Measurements from ENCODE around the gene TMED1.

TMED1 gene

DNA sequence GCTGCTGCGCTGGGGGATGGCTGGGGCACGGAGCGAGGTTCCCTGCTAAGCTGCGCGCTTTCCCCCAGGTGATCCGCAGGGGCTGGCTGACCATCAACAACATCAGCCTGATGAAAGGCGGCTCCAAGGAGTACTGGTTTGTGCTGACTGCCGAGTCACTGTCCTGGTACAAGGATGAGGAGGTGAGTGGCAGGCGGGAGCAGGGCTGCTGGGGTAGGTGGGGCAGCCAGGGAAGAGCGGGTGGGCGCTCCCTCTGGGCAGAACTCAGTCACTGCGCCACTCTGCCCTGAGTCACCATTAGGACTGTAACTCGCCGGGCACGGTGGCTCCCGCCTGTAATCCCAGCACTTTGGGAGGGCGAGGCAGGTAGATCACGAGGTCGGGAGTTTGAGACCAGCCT is 23.8 kb downstream of the TMED1 start:
- in situ Hi-C loops (cut with HindIII; ENCODE audit: low sequenced_read_pairs) = no loop called here

DNA sequence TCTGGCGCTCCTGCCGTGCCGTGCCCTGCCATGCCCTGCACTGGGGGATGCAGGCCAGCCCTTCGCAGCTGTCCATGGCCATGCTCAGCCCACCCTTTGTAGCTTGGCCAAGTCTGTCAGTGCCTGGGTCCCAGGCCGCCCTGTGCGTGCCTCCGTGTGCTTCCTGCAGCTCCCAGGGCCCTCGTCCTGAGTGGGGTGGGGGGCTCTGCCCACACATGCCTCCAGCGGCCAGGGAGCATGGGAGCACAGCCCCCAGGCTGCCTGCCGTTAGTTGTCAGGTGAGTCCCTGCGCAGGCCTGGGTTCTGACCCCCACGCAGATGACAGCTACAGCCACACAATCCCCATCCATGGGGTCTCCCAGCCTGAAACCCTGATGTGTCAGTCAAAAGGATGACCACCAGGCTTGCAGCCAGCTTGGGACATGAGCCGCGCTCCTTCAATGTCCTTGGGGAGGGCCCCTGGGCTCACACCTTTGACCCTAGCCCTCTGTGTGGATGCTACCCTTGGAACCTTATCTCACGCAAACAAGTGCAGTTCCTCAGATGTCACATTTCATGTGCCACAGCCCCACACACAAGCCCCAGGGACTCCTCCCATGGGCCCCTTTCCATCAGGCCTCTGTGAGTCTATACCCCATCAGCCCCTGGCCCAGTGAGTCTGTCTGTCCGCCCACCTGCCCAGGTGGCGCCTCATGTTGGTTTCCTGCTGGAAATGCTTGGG is 24.5 kb downstream of the TMED1 start:
- in situ Hi-C loops (cut with HindIII; ENCODE audit: low sequenced_read_pairs) = no loop called here

DNA sequence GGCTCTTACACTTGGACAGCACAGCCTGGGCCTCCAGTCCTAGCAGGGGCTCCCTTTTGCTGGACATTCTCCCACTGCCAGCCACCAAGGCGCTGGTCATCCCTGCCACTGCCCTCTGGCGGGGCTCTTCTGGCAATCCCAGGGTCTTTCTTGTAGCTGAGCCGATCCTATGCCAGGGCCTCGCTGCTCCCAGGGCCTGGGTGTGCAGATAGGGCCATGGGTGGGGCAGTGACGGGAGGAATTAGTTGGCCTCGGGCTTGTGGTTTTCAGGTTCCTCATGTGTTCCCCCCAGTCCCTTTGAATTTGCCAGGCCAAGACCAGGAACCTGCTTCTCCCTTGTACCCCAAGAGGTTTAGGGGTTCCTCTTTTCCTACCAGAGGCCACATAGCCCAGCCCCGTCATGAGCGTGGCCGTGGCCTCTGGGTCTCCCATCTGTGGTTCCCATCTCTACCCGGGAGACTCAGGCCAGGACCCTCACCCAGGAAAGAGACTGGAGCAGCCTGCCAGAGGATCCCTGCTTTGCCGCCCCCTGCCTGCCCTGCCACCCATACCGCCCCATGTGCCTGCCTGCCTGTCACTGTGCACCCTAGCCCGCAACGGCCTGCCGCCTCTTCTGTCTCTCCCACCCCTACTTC is 26.2 kb downstream of the TMED1 start:
- in situ Hi-C loops (cut with HindIII; ENCODE audit: low sequenced_read_pairs) = no loop called here

DNA sequence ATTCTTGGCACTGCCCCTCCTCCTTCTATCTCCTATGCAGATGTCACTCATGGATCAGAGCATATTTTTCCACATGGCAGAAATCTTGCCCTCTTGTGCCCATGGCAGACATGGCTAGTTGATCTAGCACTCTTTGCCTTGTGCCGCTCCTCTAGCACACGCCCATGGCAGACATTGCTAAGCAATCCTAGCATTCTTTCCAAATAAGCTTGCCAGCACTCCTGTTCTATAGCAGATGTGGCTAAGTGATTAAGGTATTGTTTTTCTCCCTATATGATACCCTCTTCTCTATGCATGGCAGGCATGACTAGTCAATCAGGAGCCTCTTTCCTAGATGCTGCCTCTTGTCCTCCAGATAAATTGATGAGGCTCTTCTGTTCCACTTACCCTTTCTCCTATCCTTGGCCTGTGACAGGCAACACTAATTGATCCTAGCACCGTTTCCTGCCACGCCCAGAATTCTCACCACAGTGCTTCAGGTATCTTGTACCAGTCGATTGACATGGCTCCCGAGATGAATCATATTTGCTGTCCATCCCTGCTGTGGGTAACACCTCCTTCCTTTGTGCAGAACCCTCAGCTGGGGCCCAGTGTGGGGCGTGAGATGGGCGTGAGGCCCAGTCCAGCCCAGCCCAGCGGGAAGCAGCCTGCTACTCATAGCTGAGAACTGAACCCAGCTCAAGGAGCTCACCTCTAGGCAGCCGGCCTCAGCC is 26.9 kb downstream of the TMED1 start:
- in situ Hi-C loops (cut with HindIII; ENCODE audit: low sequenced_read_pairs) = no loop called here

DNA sequence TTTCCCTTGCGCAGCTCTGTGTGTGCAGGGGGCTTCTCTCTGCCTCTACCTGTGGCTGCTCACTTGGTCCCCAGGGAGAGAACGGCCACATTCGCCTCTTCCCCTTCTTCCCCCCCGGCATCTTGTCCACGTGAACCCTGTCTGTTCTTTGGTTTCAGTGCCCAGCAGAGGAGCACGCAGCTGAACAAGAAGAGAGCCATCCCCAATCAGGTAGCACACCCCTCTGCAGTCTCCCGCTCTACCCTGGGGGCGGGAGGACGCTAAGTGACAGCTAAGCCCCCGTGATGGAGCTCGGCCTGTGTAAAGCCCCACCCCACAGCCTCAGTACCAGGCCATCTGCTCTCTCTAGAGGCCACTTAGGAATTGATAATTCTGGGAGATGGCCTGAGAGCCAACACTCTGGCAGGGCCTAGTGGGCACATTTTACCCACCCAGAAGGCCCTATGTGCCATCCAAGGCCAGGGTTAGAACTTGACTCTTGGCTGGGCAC is 30.2 kb downstream of the TMED1 start:
- in situ Hi-C loops (cut with HindIII; ENCODE audit: low sequenced_read_pairs) = no loop called here

DNA sequence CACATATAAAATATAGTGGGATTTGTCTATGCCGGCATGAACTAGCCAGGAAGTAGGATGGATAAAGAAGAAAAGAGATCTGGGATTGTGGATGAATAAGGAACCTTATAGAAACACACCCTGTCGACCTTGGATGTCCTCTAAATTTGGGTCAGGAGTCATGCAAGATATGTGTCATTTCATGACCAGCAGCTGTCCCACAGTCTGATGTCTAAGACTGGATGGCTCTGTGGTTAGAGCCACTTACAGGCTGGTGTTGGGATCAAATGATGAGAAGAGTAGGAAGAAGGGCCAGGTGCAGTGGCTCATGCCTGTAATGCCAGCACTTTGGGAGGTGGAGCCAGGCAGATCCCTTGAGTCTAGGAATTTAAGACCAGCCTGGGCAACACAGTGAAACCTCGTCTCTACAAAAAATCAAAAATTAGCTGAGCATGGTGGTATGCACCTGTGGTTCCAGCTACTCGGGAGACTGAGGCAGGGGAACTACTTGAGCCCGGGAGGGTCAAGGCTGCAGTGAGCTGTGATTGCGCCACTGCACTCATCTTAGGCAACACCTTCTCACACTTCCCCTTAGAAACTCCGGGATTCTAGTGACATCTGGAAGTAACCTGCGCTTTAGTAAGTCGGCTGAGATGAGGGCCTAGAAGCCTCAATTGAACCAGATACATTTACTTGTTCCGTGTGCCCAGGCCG is 30.8 kb downstream of the TMED1 start:
- in situ Hi-C loops (cut with HindIII; ENCODE audit: low sequenced_read_pairs) = no loop called here

DNA sequence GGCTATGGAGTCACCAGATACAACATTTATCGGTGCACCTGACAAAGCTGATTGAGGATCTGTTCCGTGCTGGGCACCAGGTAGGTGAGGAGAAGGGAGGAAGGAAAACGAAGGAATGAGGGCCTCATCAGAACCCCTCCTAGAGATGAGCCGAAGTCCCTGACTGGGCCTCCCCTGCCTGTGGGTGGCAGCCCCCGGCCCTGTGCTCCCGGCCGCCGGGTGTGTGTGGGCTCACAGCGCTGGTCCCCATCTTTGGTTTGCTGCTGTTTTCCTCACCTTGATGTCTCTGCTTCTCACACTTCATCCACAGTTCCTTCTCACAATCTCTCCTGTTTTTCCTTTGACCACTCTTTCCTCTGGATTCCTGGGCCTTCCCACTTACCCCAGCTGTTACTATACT is 32.8 kb downstream of the TMED1 start:
- in situ Hi-C loops (cut with HindIII; ENCODE audit: low sequenced_read_pairs) = no loop called here

DNA sequence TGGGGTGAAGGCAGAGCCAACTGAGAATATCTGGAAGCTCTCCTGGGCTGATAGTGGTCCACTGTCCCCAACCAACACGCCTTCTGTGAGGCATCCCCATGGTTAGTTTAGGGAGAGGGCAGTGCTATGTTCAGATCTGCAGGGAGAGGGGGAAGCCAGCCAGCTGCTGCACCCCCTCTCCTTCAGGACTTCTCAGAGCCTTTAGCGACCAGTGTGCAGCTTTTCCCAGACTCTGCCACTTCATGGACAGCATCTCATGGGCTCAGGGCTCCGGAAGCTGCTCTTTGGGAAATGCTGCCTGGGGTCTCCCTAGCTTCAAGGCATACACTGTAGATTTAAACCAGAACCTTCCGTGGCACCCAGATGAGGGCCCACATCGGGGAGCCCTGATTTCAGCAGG is 33.5 kb downstream of the TMED1 start:
- in situ Hi-C loops (cut with HindIII; ENCODE audit: low sequenced_read_pairs) = no loop called here

DNA sequence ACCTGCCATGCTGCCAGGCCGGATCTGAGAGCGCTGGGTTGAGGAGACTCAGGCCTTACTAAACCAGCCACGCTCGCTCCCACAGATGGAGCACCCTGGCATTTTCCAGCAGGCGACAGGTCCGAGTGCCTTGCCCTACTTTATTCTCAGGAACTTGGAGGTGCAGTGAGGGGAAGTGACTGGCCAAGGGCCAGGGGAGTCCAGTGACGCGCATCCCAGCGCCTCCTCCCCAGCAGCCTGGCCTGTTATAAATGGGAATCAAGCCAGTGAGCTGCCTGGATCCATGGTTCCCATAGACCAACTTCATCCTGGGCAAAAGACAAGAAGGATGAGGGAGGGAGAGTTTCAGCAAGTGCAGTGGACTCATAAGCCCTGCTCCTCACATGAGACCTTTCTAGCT is 35.5 kb downstream of the TMED1 start:
- in situ Hi-C loops (cut with HindIII; ENCODE audit: low sequenced_read_pairs) = no loop called here

DNA sequence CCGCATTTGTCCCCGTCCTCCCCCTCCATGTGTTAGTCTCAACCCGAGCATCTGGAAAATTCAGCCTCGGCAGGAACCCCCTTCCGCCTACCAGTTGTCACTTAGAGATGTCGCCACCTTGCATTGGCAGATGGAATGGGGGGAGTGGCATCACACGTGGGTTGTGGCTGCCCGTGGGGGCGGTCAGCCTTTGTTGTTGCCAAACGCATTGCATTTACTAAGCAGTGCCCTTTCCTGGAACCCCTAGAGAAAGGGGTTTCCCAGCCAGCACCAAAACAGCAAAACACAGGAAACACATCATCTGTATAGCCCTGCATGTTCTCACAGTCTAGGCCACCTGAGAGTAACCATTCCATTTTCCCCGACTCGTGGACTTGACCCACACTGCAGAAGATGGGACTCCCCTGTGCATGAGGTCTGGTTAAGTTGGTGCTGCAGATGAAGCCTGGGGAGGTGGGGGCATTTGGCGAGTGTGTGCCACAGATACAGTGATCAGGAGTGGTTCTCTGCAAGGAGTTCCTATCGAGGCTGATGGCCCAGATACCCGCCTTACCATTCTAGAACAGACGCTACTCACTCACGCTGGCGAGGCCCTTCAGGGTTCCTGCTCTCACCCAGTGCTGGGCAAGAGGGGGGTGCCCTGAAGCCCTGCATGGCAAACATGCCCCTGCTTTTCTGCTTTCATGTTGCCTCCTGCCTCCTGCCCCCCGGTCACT is 38.3 kb downstream of the TMED1 start:
- in situ Hi-C loops (cut with HindIII; ENCODE audit: low sequenced_read_pairs) = no loop called here

DNA sequence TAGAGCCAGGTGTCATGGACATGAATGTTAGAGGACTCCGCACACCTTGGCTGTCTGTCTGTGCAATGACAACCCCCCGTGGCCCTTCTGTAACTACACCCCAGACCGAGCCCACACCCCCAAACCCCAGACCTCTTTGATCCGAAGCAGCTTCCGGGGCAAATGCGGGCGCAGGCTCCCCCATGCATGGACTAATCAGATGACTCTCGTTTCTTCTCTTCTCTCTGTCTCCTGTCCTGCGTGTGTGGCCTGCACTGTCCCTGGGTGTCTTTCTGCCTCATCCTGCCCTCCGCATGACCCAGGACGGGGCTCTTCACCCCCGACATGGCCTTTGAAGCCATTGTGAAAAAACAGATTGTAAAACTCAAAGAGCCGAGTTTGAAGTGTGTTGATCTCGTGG is 38.9 kb downstream of the TMED1 start:
- in situ Hi-C loops (cut with HindIII; ENCODE audit: low sequenced_read_pairs) = no loop called here

DNA sequence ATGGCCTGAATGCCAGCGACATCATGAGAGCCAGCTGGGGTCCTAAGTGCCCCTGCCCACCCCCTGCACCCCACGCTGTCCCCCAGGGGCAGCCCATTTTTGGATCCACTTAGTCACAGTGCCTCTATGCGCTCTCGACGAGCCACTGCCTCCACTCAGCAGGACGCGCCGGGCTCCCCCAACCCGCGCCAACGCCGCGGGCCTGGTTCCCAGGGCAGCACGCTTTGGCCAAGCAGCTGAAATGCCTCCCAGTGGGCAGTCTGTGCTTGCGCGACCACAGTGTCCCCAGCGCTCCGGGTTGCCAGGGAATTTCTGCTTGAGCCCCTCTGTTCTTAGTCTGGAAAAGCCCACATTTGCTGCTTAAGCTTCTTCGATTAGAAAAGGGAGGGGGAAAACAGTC is 39.4 kb downstream of the TMED1 start:
- in situ Hi-C loops (cut with HindIII; ENCODE audit: low sequenced_read_pairs) = no loop called here

DNA sequence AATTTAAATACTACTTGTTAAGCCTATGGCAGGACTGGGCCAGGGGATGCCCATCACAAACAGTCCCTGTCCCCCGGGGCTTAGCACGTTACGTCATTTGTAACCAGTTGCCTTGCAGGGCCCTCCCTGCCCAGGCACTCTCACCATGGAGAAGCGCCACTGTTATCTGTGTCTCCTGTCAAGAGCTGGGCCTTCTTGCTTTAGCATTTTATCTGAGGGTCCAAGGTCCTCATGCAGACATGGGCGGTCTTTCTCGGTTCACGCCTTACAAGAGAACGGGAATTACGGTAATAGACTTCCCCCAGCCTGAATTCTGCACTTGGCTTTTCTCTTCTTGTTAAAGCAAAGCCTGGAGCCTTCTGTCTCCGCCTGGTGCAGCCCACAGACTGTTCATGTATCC is 46.1 kb downstream of the TMED1 start:
- in situ Hi-C loops (cut with HindIII; ENCODE audit: low sequenced_read_pairs) = no loop called here

DNA sequence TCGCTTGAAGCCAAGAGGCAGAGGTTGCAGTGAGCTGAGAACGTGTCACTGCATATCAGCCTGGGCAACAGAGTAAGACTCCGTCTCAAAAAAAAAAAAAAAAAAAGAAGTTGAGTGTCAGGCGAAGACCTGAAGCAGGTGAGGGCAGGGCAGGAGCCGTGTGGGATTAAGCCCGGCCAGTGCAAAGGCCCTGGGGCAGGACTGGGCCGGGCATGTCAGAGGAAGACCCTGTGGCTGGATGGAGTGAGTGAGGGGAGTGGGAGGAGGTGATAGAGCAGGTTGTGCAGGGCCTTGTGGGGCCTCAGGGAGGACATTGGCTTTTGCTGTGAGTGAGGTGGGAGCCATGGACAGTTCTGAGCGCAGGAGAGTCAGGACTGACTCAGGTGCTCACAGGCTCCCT is 47.9 kb downstream of the TMED1 start:
- in situ Hi-C loops (cut with HindIII; ENCODE audit: low sequenced_read_pairs) = no loop called here

DNA sequence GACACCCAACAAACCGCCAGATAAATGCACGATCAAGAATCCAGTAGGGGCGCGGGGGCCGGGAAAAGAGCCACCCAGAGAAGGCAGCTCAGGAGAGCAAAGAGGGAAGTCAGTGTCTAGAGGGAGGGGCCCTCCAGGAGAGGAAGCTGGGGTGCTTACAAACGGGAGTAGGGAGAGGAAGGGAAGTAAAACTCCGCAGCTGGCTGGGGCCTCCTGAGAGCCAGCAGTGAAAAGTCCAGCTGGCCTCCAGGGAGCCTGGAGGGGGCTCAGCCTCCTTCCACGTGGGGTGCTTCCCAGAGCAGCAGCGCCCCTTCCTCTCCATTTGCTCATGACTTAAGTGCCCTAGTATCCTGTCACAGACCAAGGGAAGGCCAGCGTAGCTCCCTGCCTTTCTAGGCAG is 51.8 kb downstream of the TMED1 start:
- in situ Hi-C loops (cut with HindIII; ENCODE audit: low sequenced_read_pairs) = no loop called here

DNA sequence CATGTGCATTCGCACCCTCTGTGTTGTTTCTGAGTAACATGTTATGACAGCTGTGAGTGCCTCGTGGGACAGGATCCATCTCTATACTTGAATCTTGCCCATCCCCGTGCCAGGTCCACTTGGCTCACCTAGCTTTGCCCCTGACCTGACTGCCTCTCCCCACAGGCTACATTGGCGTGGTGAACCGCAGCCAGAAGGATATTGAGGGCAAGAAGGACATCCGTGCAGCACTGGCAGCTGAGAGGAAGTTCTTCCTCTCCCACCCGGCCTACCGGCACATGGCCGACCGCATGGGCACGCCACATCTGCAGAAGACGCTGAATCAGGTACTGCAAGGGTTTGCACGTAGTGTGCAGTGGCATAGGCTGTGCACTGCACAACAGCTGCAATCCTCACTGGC is 53.2 kb downstream of the TMED1 start:
- in situ Hi-C loops (cut with HindIII; ENCODE audit: low sequenced_read_pairs) = no loop called here
